ENCODE results near the gene TCAP. TPM values are rescaled to one million over a fixed set of nuclear protein-coding genes. Genes with fewer than 3 reads are reported as not detected.

Gene TCAP
- total RNA-seq, 6 donors from 2014 or later = 0.39 to 4.2 (median 2.5) TPM

- peak; percentile 55 to 63 for DNase-seq
- 76 to 87% methylated on average over 22 to 33 of the region's 35 CpGs for WGBS, 2 donors
- H3K27me3 ChIP-seq = no peaks in the 10 kb centered on the region
- peak in 1 of 2 donors; percentile 57 for ATAC-seq (ENCODE audit: low FRiP score in 2 of 2)
- peak overlapping the region; percentile 77 to 91 (median 88) for H3K27ac ChIP-seq
- TF ChIP-seq POLR2A (IDR thresholded peaks at IDR 0.05) (no peak), POLR2AphosphoS5 (IDR thresholded peaks at IDR 0.05) (peak; percentile 75 to 87), EP300 (IDR thresholded peaks at IDR 0.05) (peak in 2 of 4 donors; percentile 79 to 81)
- peak overlapping the region in 2 of 4 donors; percentile 3 to 30 for H3K4me3 ChIP-seq
- peaks cover 5 to 66% (median 40%) of the 10 kb centered on the region in 4 donors for H3K36me3 ChIP-seq
- no peaks in the 10 kb centered on the region for H3K9me3 ChIP-seq
- peaks cover 73 to 90% (median 80%) of the 10 kb centered on the region in 4 donors for H3K4me1 ChIP-seq
Observed at GRCh38 chr17:39660397-39661385, 4.5 kb upstream of the TCAP start.

DNA sequence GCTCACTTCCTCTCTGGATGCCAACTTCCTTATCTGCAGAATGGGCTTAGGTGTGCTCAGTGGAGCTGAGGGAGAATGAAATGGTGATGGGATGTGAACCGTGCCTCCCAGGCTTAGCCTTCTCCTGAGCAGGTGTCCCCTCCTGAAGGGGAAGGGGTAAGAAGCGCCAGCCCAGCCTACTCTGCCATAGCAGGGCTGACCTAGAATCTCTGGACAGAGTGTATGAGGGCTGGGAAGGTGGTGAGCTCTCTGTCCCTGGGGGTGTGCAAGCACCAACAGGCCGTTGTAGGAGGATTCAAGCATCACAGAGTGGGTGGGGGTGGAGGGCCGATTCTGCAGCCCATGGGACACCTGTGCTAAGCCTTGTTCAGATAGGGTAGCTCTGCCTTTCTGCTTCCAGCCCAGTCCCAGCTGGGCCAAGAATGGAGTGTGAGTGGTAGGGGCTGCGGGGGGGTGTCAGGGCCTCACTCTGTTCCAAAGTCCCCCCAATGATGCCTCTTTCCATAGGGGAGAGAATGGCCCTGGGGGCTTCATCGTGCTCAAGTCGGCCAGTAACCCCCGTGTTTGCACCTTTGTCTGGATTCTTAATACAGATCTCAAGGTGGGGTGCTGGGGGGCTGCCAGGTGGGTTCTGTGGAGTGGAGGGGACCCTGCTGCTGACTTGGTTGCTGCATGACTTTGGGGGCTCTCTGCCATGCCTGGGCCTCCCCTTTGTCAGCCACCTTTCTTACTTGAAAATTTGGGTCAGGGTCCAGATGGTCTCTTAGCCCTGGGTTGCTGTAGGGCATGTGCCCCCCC, 3.2 kb upstream of the TCAP start:
- peaks cover 85 to 94% (median 89%) of the 10 kb centered on the region in 4 donors for H3K4me1 ChIP-seq

GRCh38 chr17:39662551-39663339, 2.4 kb upstream of the TCAP start:
- ATAC-seq (ENCODE audit: low FRiP score in 2 of 2) (no peak), DNase-seq (peak; percentile 57 to 75)
- 61 to 81% methylated on average over 11 to 21 of the region's 22 CpGs for WGBS, 2 donors
- H3K4me1 ChIP-seq = peaks cover 92 to 99% (median 94%) of the 10 kb centered on the region in 4 donors
- H3K9me3 ChIP-seq = no peaks in the 10 kb centered on the region
- peak overlapping the region; percentile 77 to 91 (median 88) for H3K27ac ChIP-seq
- TF ChIP-seq, protein P1, sequence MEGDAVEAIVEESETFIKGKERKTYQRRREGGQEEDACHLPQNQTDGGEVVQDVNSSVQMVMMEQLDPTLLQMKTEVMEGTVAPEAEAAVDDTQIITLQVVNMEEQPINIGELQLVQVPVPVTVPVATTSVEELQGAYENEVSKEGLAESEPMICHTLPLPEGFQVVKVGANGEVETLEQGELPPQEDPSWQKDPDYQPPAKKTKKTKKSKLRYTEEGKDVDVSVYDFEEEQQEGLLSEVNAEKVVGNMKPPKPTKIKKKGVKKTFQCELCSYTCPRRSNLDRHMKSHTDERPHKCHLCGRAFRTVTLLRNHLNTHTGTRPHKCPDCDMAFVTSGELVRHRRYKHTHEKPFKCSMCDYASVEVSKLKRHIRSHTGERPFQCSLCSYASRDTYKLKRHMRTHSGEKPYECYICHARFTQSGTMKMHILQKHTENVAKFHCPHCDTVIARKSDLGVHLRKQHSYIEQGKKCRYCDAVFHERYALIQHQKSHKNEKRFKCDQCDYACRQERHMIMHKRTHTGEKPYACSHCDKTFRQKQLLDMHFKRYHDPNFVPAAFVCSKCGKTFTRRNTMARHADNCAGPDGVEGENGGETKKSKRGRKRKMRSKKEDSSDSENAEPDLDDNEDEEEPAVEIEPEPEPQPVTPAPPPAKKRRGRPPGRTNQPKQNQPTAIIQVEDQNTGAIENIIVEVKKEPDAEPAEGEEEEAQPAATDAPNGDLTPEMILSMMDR (IDR thresholded peaks at IDR 0.05) = no peak
- H3K27me3 ChIP-seq = peaks cover 0 to 8% (median 6%) of the 10 kb centered on the region in 4 donors
- peak overlapping the region in 1 of 4 donors; percentile 30 for H3K4me3 ChIP-seq
- H3K36me3 ChIP-seq = peaks cover 5 to 50% (median 31%) of the 10 kb centered on the region in 4 donors

More for the DNA sequence above, 3.2 kb upstream of the TCAP start:
- WGBS, 2 donors = 77 to 85% methylated on average over 7 to 8 of the region's 8 CpGs
- no peak for ATAC-seq (ENCODE audit: low FRiP score in 2 of 2)
- Histone ChIP-seq H3K36me3 (peaks cover 5 to 57% (median 34%) of the 10 kb centered on the region in 4 donors), H3K9me3 (no peaks in the 10 kb centered on the region), H3K27ac (peak overlapping the region; percentile 77 to 91 (median 88)), H3K27me3 (peaks cover 0 to 3% (median 0%) of the 10 kb centered on the region in 4 donors), H3K4me3 (peak overlapping the region in 1 of 4 donors; percentile 30)
- no peak for DNase-seq
- TF ChIP-seq EP300 (IDR thresholded peaks at IDR 0.05) (no peak), POLR2A (IDR thresholded peaks at IDR 0.05) (no peak), POLR2AphosphoS5 (IDR thresholded peaks at IDR 0.05) (no peak)
- TF ChIP-seq, protein P1 (IDR thresholded peaks at IDR 0.05) = no peak

DNA sequence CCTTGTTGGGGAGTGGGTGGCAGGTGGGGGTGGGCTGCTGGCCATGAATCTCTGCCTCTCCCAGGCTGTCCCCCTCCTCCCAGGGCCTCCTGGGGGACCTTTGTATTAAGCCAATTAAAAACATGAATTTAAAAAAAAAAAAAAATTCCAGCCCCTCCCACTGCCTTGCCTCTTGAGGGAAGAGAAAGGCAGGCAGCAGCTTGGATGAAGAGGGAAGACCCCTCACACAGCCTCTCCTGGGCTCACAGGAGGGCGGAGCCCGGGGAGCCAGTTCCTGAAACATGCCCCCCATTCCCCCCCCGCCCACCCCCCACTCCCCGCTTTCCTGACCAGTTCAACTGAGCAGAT, 1.8 kb upstream of the TCAP start:
- TF ChIP-seq EP300 (IDR thresholded peaks at IDR 0.05) (no peak), POLR2AphosphoS5 (IDR thresholded peaks at IDR 0.05) (no peak)
- 47 to 52% methylated on average over 4 of the region's 4 CpGs for WGBS, 2 donors
- no peak for DNase-seq

More for the DNA sequence above, 1.8 kb upstream of the TCAP start:
- Histone ChIP-seq H3K27me3 (peaks cover 0 to 12% (median 8%) of the 10 kb centered on the region in 4 donors), H3K27ac (peak overlapping the region; percentile 20 to 91 (median 88)), H3K4me3 (no peak overlapping the region), H3K4me1 (peaks cover 92 to 100% (median 97%) of the 10 kb centered on the region in 4 donors), H3K9me3 (no peaks in the 10 kb centered on the region), H3K36me3 (peaks cover 5 to 45% (median 29%) of the 10 kb centered on the region in 4 donors)
- no peak for ATAC-seq (ENCODE audit: low FRiP score in 2 of 2)
